Ovary (tissue), 3 donors: ENCODE results near the gene SLC39A7.

Experiments
- POLR2A ChIP-seq: fragments of 450-650 bp; IDR thresholded peaks from one replicate; pipeline ENCODE4 v1.6.1; 2017; ENCODE audit warnings: antibody characterized with exemption, mild to moderate bottlenecking, moderate library complexity
- TF ChIP-seq, protein P1 (sequence below), 3 donors: fragments of 450-650 bp in 2 of 3; fragments of 200-600 bp in 1 of 3; IDR thresholded peaks; one replicate each; pipeline versions ENCODE4 v1.5.1 to v1.8.0; 2016 to 2022; ENCODE audit warnings: antibody characterized with exemption in 3 of 3, mild to moderate bottlenecking in 1 of 3
- donor health status: DM: no; HTN: no; CAD: no.

- TF ChIP-seq, protein P1, sequence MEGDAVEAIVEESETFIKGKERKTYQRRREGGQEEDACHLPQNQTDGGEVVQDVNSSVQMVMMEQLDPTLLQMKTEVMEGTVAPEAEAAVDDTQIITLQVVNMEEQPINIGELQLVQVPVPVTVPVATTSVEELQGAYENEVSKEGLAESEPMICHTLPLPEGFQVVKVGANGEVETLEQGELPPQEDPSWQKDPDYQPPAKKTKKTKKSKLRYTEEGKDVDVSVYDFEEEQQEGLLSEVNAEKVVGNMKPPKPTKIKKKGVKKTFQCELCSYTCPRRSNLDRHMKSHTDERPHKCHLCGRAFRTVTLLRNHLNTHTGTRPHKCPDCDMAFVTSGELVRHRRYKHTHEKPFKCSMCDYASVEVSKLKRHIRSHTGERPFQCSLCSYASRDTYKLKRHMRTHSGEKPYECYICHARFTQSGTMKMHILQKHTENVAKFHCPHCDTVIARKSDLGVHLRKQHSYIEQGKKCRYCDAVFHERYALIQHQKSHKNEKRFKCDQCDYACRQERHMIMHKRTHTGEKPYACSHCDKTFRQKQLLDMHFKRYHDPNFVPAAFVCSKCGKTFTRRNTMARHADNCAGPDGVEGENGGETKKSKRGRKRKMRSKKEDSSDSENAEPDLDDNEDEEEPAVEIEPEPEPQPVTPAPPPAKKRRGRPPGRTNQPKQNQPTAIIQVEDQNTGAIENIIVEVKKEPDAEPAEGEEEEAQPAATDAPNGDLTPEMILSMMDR (IDR thresholded peaks at IDR 0.05) = no peak
- TF ChIP-seq POLR2A = no peak
Measured at GRCh38 chr6:33207552-33208090, 7.0 kb downstream of the SLC39A7 start.
